GM23338 (cell line): ENCODE data around the gene IPCEF1. TPM values are rescaled to one million over a fixed set of nuclear protein-coding genes. Genes with fewer than 3 reads are reported as not detected.

Experiments
- ATAC-seq: fragments of 200-7000 bp; cut with Tn5 transposase; 3 replicates; pipeline ENCODE4 v1.9.1; 2020
- DNase-seq: peaks from one replicate; pipeline ENCODE4 v3.0.0-alpha.2; 2015; ENCODE audit warnings: low spot score
- H2AFZ ChIP-seq: fragments of 200-600 bp; sonication (generic); 2 replicates; pipeline ENCODE4 v1.8.0; 2016; ENCODE audit warnings: antibody characterized with exemption, mild to moderate bottlenecking, moderate library complexity
- H3F3A ChIP-seq: fragments of 200-600 bp; sonication (generic); replicated peaks from 2 replicates; pipeline ENCODE4 v1.8.0; 2017; ENCODE audit warnings: antibody characterized with exemption, mixed run types, low read depth
- H3K27ac ChIP-seq: fragments of 200-600 bp; sonication (generic); 2 replicates; pipeline ENCODE4 v1.6.1; 2016; ENCODE audit warnings: low read depth
- H3K27me3 ChIP-seq: fragments of 200-600 bp; sonication (generic); 2 replicates; pipeline ENCODE4 v1.8.0; 2016; ENCODE audit warnings: mild to moderate bottlenecking, mixed run types, moderate library complexity; ENCODE audit not compliant: insufficient read depth
- H3K36me3 ChIP-seq: fragments of 200-600 bp; sonication (generic); 2 replicates; pipeline ENCODE4 v1.8.0; 2016; ENCODE audit warnings: mild to moderate bottlenecking; ENCODE audit not compliant: insufficient read depth
- H3K4me1 ChIP-seq: fragments of 200-600 bp; sonication (generic); 2 replicates; pipeline ENCODE4 v1.8.0; 2016; ENCODE audit warnings: mild to moderate bottlenecking, moderate library complexity; ENCODE audit not compliant: insufficient read depth
- H3K4me2 ChIP-seq: fragments of 200-600 bp; sonication (generic); 2 replicates; pipeline ENCODE4 v1.7.1; 2017; ENCODE audit warnings: mixed run types
- H3K4me3 ChIP-seq: fragments of 200-600 bp; sonication (generic); 2 replicates; pipeline ENCODE4 v1.6.1; 2016; ENCODE audit warnings: mixed run types
- H3K79me2 ChIP-seq: fragments of 200-600 bp; sonication (generic); replicated peaks from 2 replicates; pipeline ENCODE4 v1.8.0; 2017; ENCODE audit warnings: mild to moderate bottlenecking; ENCODE audit not compliant: insufficient read depth
- H3K9me2 ChIP-seq: fragments of 200-600 bp; sonication (generic); 2 replicates; pipeline ENCODE4 v1.8.0; 2017; ENCODE audit not compliant: insufficient read depth
- H4K20me1 ChIP-seq: fragments of 200-600 bp; sonication (generic); replicated peaks from 2 replicates; pipeline ENCODE4 v1.8.0; 2017; ENCODE audit warnings: mild to moderate bottlenecking; ENCODE audit not compliant: insufficient read depth
- H3K27ac Mint-ChIP-seq: 2 replicates; pipeline ENCODE4 v1.8.0; 2020; ENCODE audit warnings: inconsistent platforms, mild to moderate bottlenecking, moderate library complexity, mixed read lengths
- H3K27me3 Mint-ChIP-seq: 3 replicates; pipeline ENCODE4 v1.8.0; 2022; ENCODE audit warnings: low read depth, mild to moderate bottlenecking, moderate library complexity, mixed read lengths, inconsistent platforms; ENCODE audit not compliant: insufficient read depth, poor library complexity
- H3K36me3 Mint-ChIP-seq: 3 replicates; pipeline ENCODE4 v1.8.0; 2021; ENCODE audit warnings: low read depth, mild to moderate bottlenecking, inconsistent platforms, moderate library complexity, mixed read lengths
- H3K4me1 Mint-ChIP-seq: 3 replicates; pipeline ENCODE4 v1.8.0; 2020; ENCODE audit warnings: mild to moderate bottlenecking, inconsistent platforms, mixed read lengths
- H3K4me3 Mint-ChIP-seq: 3 replicates; pipeline ENCODE4 v1.8.0; 2021; ENCODE audit warnings: moderate library complexity, mild to moderate bottlenecking, inconsistent platforms, mixed read lengths
- H3K9me3 Mint-ChIP-seq: 3 replicates; pipeline ENCODE4 v1.8.0; 2020; ENCODE audit warnings: moderate library complexity, mild to moderate bottlenecking, inconsistent platforms, mixed read lengths
- CREB1 ChIP-seq: fragments of 250-450 bp; sonication (Bioruptor Pico); IDR thresholded peaks from 2 replicates; pipeline ENCODE4 v1.5.0; 2020; ENCODE audit warnings: low read depth, mild to moderate bottlenecking, moderate library complexity
- CTCF ChIP-seq, 2 experiments: fragments of 200-600 bp in 1 of 2; sonication (generic) in 1 of 2; conservative IDR thresholded peaks; 2 replicates each; pipeline versions ENCODE4 v1.5.1 to v1.6.1; 2016 to 2017; ENCODE audit warnings: antibody characterized with exemption in 2 of 2, low read depth in 2 of 2, mild to moderate bottlenecking in 2 of 2, moderate library complexity in 1 of 2
- ETS1 ChIP-seq: IDR thresholded peaks from 2 replicates; pipeline ENCODE4 v1.6.1; 2016; ENCODE audit warnings: antibody characterized with exemption
- EZH2 ChIP-seq: fragments of 200-600 bp; sonication (generic); IDR thresholded peaks from one replicate; pipeline ENCODE4 v1.8.0; 2017; ENCODE audit warnings: antibody characterized with exemption, mild to moderate bottlenecking, low read depth; ENCODE audit not compliant: unreplicated experiment
- JUNB ChIP-seq: IDR thresholded peaks from one replicate; pipeline ENCODE4 v1.6.1; 2016; ENCODE audit warnings: antibody characterized with exemption; ENCODE audit not compliant: unreplicated experiment
- NANOG ChIP-seq: IDR thresholded peaks from 2 replicates; pipeline ENCODE4 v1.6.1; 2016; ENCODE audit warnings: antibody characterized with exemption, borderline replicate concordance
- POLR2AphosphoS5 ChIP-seq: IDR thresholded peaks from 2 replicates; pipeline ENCODE4 v1.6.1; 2016; ENCODE audit warnings: antibody characterized with exemption, low read depth
- REST ChIP-seq: IDR thresholded peaks from one replicate; pipeline ENCODE4 v1.6.1; 2018; ENCODE audit warnings: antibody characterized with exemption; ENCODE audit not compliant: unreplicated experiment
- STAT1 ChIP-seq: IDR thresholded peaks from one replicate; pipeline ENCODE4 v1.6.1; 2016; ENCODE audit warnings: antibody characterized with exemption; ENCODE audit not compliant: unreplicated experiment
- ZNF114 ChIP-seq: fragments of 250-450 bp; sonication (Bioruptor Pico); IDR thresholded peaks from 2 replicates; pipeline ENCODE4 v1.5.0; 2020; ENCODE audit warnings: mild to moderate bottlenecking, moderate library complexity
- ZNF331 ChIP-seq: fragments of 250-450 bp; sonication (Bioruptor Pico); IDR thresholded peaks from 2 replicates; pipeline ENCODE4 v1.5.0; 2020; ENCODE audit warnings: low read depth, mild to moderate bottlenecking, moderate library complexity
- ZNF462 ChIP-seq: fragments of 250-450 bp; sonication (Bioruptor Pico); IDR thresholded peaks from 2 replicates; pipeline ENCODE4 v1.5.0; 2020; ENCODE audit warnings: mild to moderate bottlenecking, moderate library complexity
- polyA plus RNA-seq: library from polyadenylated mRNA; unstranded; fragments of >200 nt; fragmentation: Nextera tagmentation; extraction: Ambion mirVana; gene quantifications from 2 replicates; pipeline ENCODE4 v1.2.1, GENCODE V29; 2016
- total RNA-seq: library from RNA; depleted of rRNA; stranded (reverse); fragments of >200 nt; shearing (Covaris generic); gene quantifications from 2 replicates; pipeline ENCODE4 v1.2.3, GENCODE V29; 2014

The IPCEF1 gene
- total and polyA plus RNA-seq, 2 experiments from 2014 or later: 0.15 to 1.8 TPM

GRCh38 chr6:154395316-154395715 is 38.7 kb upstream of the IPCEF1 start (continued):
- no peak for TF ChIP-seq ETS1

GRCh38 chr6:154394571-154394970 is 38.0 kb upstream of the IPCEF1 start:
- Histone ChIP-seq H3F3A (no peaks in the 10 kb centered on the region), H3K4me2 (no peak overlapping the region), H3K36me3 (no peaks in the 10 kb centered on the region), H4K20me1 (no peaks in the 10 kb centered on the region), H3K79me2 (no peaks in the 10 kb centered on the region), H2AFZ (no peak overlapping the region), H3K27me3 (no peaks in the 10 kb centered on the region), H3K4me3 (no peak overlapping the region), H3K4me1 (no peaks in the 10 kb centered on the region), H3K9me2 (no peaks in the 10 kb centered on the region), H3K27ac (no peak overlapping the region)
- H3K4me1 Mint-ChIP-seq: no peaks in the 10 kb centered on the region; the same call in 2 of the 3 replicates
- ATAC-seq (no peak), DNase-seq (no peak)
- H3K27ac Mint-ChIP-seq: no peak overlapping the region
- no peaks in the 10 kb centered on the region for H3K36me3 Mint-ChIP-seq
- peaks cover 4% of the 10 kb centered on the region for H3K27me3 Mint-ChIP-seq
- no peaks in the 10 kb centered on the region for H3K9me3 Mint-ChIP-seq
- H3K4me3 Mint-ChIP-seq: no peak overlapping the region
- no peak for TF ChIP-seq NANOG
- TF ChIP-seq CTCF (conservative IDR thresholded peaks at IDR 0.05; ENCODE audit: low read depth in 2 of 2): no peak
- no peak for TF ChIP-seq EZH2
- no peak for TF ChIP-seq POLR2AphosphoS5
- no peak for TF ChIP-seq ZNF114 (CRISPR knock-in tag)
- TF ChIP-seq ZNF462: no peak
- TF ChIP-seq JUNB: no peak
- TF ChIP-seq STAT1: no peak
- TF ChIP-seq REST: no peak
- TF ChIP-seq CREB1 (CRISPR knock-in tag): no peak
- no peak for TF ChIP-seq ETS1
- TF ChIP-seq ZNF331 (CRISPR knock-in tag): no peak
